ENCODE data around the gene ADSS1.
"Not testable (repeated sequence)": the region's sequence is repeated elsewhere in the genome, so short reads cannot be mapped to it uniquely, and the experiment has no call there.

Gene ADSS1

DNA sequence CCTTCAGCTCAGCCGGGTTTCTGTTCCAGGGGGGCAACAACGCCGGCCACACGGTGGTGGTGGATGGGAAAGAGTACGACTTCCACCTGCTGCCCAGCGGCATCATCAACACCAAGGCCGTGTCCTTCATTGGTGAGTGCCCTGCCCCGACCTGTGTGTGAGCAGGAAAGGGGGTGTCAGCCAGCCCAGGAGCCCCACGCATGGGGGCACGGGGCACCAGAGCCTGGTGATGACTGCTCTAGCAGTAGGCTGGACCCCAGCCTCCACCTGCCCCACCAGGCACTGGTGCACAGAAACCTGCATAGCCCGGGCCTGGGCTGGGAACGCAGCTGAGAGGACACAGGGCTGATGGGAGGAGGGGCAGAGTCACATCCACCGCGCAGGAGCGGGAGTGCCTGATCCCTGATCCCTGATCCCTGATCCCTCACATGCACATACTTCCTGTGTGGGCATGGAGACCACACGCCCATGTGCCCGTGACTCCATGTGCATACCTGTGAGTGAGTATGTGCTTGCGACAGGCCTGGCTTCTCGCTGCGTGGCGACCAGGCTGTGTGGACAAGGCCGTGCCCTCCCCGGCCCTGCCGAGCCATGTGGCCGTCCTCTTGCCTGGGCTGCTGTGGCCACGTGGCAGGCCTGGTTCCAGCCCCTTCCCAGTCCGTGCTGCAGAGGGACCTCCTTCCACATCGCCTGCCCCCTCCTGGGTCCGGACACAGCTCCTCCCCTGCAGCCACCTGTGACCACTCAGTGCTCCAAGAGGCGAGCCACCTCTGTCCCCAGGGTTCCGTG lies 11.2 kb downstream of the ADSS1 start:
- no peak for DNase-seq

DNA sequence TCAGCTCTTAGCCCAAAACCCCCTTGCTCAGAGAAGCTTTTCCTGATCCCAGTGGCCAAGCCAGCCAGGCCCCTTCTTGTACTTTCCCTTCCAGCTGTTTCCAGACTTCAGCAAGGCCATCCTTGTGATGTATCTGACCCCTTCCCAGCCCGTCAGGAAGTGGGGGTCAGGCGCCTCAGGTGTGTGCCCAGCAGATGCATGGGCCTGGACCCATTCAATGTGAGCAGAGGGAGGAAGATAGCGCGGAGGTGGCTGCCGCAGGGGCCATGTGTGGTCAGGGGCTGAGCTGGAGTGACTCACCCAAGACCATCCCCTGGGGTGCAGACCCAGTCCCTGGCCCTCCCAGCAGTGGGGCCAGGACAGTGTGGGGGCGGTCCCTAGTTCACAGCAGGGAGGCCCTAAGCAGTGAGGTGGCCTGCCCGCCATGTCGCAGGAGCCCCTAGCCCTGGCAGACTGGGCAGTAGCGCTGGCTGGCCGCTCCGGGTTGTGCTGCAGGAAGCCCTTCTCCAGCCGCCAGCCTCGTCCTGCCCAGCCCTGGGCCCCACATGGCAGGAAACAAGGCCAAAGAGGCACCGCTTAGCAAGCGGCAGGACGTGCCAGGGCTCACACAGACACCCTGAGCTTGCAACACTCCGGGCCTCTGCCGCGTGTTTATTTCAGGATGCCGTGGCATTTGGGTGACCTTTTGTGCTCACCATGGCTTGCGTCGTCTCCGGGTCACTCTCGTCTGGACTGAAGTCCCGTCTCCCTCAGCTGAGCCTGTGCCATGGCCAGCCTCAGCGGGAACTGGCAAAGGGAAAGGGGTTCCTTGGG lies 12.0 kb downstream of the ADSS1 start:
- DNase-seq: peak; percentile 76

DNA sequence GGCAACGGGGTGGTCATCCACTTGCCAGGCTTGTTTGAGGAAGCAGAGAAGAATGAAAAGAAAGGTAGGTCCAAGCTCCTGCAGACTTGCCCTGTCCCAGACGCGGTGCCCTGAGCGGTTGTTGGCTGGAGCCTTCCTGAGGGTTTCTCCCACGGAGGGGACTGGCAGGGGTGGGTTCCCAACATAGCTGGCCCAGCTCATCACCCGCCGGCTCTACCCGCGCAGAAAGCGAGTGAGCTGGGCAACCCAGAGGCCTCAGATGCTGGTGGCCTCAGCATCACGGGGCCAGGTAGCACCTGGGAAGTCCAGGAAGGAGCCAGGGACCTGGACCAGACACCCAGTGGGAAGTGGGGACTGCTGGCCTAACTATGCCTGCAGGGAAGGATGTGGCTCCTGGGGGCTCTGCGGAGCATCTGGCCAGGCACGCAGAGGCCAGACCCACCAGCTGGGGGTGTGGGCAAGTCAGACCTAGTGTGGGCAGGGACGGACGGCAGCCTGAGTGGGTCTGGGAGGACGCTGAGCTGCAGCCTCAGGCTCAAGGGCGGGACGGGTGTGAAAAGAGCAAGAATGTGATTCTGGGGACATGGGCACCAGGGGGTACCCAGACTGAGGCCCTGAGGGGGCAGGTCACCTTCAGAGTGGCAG lies 14.5 kb downstream of the ADSS1 start:
- no peak for DNase-seq

DNA sequence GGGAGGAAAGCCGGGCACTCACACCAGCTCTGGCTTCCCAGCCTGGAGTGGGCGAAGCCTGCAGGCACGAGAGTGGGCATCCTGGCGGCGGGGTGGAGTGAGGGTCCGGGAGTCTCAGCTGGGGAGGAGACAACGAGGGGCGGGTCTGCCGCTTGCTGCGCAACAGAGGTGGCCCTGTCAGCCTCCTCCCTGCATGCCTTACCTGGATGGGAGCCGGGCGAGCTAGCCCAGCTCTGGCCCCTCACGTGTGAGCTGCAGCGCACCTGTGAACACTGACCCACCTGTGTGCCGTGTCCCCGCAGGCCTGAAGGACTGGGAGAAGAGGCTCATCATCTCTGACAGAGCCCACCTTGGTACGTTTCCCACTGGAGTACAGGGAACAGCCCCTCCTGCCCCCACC lies 15.0 kb downstream of the ADSS1 start:
- no peak for DNase-seq

DNA sequence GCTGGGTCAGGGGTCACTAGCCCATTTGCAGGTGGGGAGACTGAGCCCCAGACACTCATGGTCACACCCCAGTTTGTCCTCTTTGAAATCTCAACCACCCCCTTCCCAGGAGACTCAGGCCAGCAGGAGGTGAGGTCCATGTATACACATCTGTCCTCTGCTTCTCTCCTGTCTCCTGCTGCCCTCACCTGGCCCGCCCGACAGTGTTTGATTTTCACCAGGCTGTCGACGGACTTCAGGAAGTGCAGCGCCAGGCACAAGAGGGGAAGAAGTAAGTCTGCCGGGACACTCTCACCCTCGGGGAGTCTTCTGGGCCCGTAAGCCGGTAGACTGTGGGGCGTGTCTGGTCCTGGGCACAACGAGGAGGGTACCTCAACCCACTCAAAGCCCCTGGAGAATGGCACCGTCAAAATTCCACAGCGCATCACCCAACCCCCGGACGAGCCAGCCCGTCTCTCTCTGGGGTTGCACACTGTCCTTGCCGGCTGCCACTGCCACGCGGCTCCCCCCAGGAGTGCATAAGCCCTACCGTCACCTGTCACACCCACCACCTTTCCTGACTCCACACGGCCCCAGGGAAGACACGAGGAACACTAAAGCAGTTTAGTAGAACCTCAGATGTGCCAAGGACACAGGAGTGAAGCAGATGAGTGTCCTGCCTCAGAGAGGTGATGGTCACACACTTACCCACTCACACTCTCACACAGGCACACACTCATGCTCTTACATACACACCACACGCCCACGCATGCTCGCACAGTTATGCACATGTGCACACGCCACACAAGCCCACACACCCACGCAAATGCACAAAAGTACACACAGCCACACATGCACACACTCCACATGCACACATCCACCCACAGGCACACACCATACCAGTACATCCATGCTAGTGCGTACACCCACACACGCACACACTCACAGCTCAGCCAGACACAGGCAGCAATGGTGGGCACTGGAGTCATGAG lies 15.8 kb downstream of the ADSS1 start:
- DNase-seq: no peak

DNA sequence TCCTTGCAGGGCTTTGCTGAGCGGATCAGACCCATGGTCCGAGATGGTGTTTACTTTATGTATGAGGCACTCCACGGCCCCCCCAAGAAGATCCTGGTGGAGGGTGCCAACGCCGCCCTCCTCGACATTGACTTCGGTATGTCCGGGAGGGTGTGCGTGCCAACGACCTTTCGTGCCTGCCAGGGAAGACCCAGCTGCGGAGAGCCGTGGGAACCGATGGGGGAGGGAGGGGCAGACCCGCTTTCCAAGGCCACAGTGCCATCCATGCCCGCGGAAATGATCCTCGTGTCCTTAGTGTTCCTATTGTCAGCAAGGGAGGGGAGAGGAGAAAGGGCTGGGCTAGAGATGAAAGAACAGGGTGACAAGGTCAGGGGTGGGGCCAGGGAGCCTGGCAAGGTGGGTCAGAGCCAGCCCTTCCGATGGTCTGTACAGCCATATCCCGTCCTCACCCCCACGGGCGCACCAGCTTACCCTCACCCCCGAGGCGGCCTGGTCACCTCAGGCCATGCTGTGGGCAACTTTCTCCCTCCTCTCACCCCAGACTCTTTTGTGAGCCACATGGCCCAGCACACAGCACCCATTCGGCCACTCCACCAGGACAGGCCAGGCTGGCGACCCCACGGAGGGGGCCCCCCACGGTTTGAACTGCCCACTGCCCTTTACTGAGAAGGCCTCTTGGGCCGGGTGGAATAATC lies 17.2 kb downstream of the ADSS1 start:
- no peak for DNase-seq

DNA sequence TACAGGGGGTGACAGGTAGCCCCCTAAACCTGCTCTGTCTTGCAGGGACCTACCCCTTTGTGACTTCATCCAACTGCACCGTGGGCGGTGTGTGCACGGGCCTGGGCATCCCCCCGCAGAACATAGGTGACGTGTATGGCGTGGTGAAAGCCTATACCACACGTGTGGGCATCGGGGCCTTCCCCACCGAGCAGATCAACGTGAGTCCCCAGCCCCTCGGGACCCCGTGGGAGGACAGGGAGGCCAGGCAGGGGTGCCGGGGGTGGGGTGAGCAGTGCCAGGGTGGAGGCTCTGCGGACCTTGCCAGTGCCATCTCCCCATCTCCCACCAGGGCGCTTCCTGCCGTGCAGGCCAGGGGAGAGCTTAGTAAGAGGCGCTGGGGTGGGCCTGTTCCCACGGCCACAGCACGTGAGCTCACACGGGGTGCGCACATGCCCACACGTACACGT lies 17.8 kb downstream of the ADSS1 start:
- DNase-seq: no peak

DNA sequence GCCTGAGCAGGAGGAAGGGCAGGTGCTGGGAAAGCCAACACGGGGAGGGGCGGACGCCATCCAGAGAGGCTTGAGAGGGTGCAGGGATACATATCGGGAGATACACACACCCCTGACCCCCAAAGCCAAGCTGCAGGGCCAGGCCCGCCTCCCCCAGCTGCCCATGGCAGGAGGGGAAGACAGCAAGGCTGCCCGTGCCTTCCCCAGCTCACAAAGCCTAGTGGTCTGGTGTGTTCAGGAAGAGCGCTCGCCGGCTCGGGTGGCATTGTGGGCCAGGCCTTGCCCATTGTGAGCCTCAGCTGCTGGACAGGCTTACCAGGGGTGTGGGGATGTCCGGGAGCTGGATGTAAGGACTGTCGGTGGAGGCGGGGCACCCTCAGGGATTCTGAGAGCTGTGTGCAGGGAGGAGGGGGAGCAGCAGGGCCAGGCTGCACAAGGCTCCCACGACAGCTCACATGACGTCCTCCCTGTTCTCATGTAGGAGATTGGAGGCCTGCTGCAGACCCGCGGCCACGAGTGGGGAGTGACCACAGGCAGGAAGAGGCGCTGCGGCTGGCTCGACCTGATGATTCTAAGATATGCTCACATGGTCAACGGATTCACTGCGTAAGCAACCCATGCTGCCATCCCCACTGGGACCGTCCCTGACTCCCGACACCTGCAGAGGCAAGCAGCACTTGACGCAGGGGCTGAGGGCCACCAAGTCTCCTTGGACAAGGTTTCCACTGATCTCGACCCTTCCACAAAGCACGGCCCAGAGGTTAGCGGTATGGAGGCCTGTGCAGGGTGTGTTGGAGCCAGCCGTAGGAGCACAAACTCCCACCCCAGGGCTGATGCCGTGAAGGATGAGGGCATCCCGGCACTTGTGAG lies 18.8 kb downstream of the ADSS1 start:
- no peak for DNase-seq

DNA sequence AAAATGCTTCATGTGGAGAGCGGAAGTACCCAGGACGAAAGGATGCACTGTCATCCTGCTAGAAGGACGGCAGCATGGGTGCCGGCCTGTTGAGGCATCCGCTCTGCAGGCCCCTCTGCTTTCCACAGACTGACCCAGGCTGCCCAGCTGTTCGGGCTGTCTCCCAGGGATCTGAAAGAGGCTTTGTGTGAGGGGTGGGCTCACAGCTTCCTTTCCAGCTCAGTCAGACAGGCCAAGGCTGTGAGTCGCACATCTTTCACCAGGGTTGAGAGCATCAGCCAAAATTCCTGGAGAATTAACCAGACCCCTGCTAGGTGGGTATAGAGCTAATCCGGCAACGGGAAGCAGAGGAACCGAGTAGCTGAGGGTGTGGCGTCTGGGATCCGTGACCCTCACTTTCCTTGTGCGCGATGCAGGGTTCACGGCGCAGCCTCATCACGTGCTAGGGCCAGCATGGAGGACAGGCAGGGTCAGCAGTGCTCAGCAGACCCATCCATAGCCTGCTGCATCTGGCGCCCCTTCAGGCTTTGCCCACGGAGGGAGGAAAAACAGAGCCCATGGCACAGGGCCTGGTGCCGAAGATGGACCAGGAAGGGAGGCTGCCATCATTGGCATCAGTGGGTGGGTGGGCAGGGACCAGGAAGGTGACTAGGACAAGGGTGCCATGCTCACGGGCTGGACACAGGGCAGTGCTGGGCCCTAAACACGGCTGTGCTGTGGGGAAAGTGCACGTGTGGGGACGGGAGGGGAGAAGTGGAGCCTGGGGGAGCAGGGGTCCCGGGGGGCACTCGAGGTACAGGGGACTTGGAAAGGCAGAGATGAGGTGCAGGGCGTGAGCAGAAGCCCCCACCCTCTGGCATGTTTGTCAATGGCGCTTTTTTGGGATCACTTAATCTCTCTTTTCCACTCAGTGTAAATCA lies 19.7 kb downstream of the ADSS1 start:
- peak; percentile 52 for DNase-seq

DNA sequence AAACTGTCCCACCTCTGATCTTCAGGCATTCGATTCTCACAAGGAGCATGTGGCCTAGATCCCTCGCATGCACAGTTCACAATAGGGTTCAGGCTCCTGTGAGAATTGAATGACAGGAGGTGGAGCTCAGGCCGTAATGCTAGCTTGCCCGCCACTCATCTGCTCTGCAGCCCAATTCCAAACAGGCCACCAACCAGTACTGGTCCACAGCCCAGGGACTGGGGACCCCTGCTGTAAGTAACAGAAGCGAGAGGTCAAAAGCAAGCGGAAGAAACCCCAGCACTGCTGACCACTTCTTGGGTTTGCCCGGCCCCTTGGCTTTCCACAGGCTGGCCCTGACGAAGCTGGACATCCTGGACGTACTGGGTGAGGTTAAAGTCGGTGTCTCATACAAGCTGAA lies 20.5 kb downstream of the ADSS1 start:
- DNase-seq: no peak

DNA sequence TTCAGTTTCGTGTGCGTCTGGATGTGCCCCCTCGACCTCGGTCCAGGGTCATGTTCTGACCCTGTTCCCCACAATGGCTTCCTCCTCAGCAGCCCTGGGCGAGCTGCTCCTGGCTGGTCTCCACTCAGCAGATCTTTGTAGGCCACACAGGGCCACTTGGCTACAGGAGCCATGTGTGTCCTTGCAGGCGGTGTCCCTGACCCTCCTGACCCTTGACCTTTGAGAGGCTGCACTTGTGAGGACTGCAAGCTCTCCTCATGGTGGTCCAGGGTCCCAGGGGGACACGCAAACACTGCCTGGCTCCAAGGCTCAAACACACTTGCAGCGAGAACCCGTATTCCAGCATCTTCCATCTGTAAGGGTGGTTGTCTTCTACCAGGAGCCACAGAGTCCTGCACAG lies 21.4 kb downstream of the ADSS1 start:
- no peak for DNase-seq

DNA sequence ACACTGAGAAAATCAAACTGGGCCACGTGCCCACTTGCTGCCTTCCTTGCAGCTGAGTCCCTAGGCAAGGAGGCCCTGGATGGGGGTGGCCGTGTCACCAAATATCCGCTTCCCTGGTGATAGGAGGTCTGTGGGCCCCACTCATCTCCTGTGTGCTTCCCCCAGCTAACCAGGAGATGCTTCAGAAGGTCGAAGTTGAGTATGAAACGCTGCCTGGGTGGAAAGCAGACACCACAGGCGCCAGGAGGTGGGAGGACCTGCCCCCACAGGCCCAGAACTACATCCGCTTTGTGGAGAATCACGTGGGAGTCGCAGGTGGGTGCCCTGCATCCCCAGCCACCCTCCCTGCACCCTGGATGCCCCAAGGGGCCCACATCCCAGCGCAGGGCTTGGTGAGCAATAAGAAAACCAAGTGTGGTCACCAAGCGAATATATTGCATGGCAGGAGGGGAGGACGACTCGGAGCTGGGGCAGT lies 22.1 kb downstream of the ADSS1 start:
- no peak for DNase-seq

DNA sequence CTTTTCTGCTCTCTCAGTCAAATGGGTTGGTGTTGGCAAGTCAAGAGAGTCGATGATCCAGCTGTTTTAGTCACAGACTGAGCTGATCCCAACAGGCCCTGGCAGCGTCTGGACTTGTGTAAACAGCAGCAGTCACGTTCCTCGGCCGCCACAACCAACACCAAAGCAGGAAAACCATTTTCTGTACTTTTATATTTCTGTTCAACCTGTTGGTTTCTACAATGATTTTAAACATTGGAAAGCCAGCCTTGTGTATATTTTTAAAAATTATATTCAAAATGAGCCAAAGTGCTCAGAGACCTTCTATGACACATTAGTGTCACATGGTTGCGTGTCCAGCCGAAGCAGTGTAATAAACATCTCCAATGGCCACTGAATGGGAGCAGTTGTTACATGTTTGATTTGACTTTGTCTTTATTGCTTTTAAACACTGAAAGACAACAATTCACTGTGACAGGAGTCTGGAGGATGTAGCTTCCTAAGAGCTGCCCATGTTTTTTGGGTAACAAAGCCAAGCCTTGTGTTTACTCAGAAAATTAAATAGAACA lies 23.0 kb downstream of the ADSS1 start:
- no peak for DNase-seq

DNA sequence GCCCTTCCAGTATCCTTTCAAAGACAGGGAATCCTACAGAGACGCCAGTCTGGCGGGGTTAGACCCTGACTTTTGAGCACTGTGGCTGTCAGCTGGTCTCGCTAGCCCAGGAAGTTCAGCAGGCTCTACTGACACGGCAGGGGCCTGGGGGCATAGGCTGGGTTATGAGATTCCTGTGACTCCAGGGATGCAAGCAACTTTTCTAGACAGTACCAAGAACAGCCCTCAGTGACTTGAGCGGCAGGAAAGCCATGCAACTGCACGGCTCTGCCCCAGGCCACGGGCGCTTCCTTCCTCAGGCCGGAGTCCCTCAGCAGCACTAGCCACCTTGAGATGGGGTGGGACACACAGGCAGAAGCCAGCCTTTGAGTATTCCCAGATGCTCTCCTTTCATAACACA lies 23.8 kb downstream of the ADSS1 start:
- no peak for DNase-seq

DNA sequence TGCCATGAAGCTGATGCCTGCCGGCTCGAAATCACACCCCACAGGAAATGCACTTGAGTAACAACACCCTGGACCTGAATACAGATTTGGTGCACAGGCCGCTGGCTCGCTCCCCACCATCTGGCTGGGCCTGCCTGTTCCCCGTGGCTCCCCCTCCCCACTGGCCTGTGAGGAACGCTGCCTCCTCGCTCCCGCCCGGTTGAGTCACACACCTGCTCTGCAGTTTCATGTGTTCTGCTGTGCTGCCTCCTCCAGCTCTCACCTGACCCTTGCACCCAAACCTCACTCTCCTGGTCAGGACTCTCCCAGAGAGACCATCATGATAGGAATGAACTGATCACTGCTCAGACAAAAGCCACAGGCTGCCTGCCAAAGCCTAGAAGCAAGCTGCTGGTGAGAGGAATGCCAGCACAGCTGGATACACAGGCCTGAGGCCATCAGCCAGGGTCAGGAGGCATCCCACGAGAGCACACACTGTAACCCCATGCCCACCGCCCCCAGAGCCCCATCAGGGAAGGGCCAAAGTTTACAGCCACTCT lies 25.2 kb downstream of the ADSS1 start:
- peak; percentile 73 for DNase-seq

DNA sequence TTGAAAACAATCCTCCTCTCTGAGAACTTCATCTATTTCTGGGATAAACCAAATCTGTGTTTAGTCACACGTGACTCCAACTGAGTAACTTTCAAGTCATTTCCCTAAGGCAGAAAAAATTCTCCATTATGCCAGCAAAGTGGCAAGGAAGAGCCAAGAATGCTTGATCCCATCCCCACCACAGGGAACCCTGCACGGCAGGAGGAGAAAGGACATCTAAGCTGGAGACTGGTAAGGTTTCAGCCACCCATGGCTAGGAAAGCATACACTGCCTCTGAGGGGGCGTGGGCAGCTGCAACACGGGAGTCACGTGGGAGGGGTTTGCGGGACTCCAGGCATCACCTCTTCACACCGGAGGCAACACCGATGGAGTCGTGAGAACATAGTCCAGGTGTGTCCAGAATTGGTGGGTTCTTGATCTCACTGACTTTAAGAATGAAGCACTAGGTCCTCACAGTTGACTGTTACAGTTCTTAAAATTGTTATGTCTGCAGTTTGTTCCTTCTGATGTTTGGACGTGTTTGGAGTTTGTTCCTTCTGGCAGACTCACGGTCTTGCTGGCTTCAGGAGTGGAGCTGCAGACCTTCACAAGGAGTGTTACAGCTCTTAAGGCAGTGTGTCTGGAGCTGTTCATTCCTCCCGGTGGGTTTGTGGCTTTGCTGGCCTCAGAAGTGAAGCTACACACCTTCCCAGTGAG lies 26.2 kb downstream of the ADSS1 start:
- DNase-seq: peak; percentile 65

DNA sequence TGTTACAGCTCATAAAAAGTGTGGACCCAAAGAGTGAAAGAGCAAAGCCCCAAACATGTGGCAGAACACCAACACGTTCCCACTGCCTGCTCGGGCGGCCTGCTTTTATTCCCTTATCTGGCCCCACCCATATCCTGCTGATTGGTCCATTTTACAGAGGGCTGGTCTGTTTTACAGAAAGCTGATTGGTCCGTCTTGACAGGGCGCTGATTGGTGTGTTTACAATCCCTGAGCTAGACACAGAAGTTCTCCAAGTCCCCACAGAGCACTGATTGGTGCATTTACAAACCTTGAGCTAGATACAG lies 26.7 kb downstream of the ADSS1 start:
- DNase-seq: not testable (repeated sequence)

All from EL (cell line).